ENCODE measurements around the gene PRRC2B.

DNA sequence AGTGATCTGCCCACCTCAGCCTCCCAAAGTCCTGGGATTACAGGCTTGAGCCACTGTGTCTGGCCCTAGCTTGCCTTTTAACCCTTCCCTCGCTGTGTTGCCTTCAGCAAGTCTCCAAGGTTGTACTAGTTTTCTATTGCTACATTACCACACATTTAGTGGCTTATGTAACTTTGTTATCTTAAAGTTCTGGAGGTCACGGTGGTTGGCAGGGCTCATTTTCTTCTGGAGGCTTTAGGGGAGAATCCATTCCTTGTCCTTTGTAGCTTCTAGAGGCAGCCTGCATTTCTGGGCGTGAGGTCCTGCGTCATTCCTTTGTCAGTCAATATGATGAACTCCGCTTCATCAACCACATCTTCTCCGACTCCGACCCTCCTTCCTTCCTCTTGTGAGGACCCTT is 2.9 kb upstream of the PRRC2B start:
- TF ChIP-seq CTCF (IDR thresholded peaks at IDR 0.05 in 8 of 11, conservative IDR thresholded peaks at IDR 0.05 in 3 of 11) = no peak
- TF ChIP-seq POLR2AphosphoS5 (IDR thresholded peaks at IDR 0.05) = no peak

Data from spleen (tissue), 7 donors.